Measurements from ENCODE around the gene SLC23A2.

GRCh38 chr20:4850960-4851359, 150.3 kb downstream of the SLC23A2 start:
- no peak for TF ChIP-seq REST (IDR thresholded peaks at IDR 0.05; ENCODE audit: borderline replicate concordance)
- TF ChIP-seq POLR2AphosphoS5 (IDR thresholded peaks at IDR 0.05), result no peak
- no peak for TF ChIP-seq CTCF (IDR thresholded peaks at IDR 0.05; ENCODE audit: poor library complexity, severe bottlenecking)
- TF ChIP-seq EZH2 (IDR thresholded peaks at IDR 0.05; ENCODE audit: borderline replicate concordance, insufficient read depth, low read length, poor library complexity, severe bottlenecking), result no peak
- no peak for TF ChIP-seq SMC3 (conservative IDR thresholded peaks at IDR 0.05; ENCODE audit: poor library complexity)
- TF ChIP-seq RAD21 (conservative IDR thresholded peaks at IDR 0.05), result no peak

Data from neural cell (in vitro differentiated cells).